ENCODE results near the gene ELOVL3.

ELOVL3 gene

GRCh38 chr10:102261842-102262241 lies 35.7 kb downstream of the ELOVL3 start:
- Histone ChIP-seq H3K9ac (ENCODE audit: low read depth, low read length) (no peak overlapping the region), H3K27ac (ENCODE audit: low read length) (no peak overlapping the region), H3K27me3 (ENCODE audit: insufficient read depth, low read length) (no peaks in the 10 kb centered on the region), H3K4me3 (ENCODE audit: low read length) (no peak overlapping the region), H3K4me1 (ENCODE audit: insufficient read depth, low read length) (no peaks in the 10 kb centered on the region), H3K9me3 (ENCODE audit: insufficient read depth, low read depth, low read length) (no peaks in the 10 kb centered on the region), H3K36me3 (ENCODE audit: insufficient read depth, low read depth, low read length) (peaks cover 24% of the 10 kb centered on the region)

DNA sequence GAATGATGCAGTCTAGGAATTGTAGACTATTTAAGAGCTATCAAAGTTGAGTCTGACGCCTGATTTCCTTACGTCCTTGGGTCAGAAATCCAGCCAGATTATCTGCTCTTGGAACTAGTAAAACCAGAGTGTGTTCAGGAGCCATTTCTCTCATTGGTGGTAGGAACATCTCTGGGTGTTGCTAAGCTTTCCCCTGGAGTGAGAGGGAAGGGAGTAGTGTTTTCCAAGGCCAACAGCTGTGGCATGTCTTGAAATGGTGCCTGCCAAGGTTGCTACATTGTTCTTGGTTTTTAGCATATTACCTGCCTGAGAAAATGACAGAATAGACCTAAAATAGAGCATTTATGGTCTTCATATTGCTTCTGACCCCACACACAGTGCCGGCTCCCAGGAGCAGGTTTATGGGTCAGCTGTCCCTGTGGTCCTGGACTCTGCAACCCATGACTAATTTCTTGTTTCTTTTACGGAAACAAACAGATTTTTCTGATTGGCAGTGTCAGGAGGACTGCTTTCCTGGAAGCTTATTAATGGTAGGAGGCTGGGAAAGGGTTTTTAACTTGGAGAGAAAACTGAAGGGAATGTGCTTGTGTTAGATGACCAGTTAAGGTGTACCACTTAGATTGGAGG lies 36.8 kb downstream of the ELOVL3 start:
- Histone ChIP-seq H3K27ac (ENCODE audit: low read length) (no peak overlapping the region), H3K4me1 (ENCODE audit: insufficient read depth, low read length) (no peaks in the 10 kb centered on the region), H3K4me3 (ENCODE audit: low read length) (no peak overlapping the region), H3K27me3 (ENCODE audit: insufficient read depth, low read length) (no peaks in the 10 kb centered on the region), H3K9ac (ENCODE audit: low read depth, low read length) (no peak overlapping the region), H3K9me3 (ENCODE audit: insufficient read depth, low read depth, low read length) (no peaks in the 10 kb centered on the region), H3K36me3 (ENCODE audit: insufficient read depth, low read depth, low read length) (peaks cover 24% of the 10 kb centered on the region)

- no peak overlapping the region for H3K27ac ChIP-seq (ENCODE audit: low read length)
- no peaks in the 10 kb centered on the region for H3K9me3 ChIP-seq (ENCODE audit: insufficient read depth, low read depth, low read length)
- no peaks in the 10 kb centered on the region for H3K4me1 ChIP-seq (ENCODE audit: insufficient read depth, low read length)
- H3K36me3 ChIP-seq (ENCODE audit: insufficient read depth, low read depth, low read length) = peaks cover 22% of the 10 kb centered on the region
- no peak overlapping the region for H3K4me3 ChIP-seq (ENCODE audit: low read length)
- no peak overlapping the region for H3K9ac ChIP-seq (ENCODE audit: low read depth, low read length)
- no peaks in the 10 kb centered on the region for H3K27me3 ChIP-seq (ENCODE audit: insufficient read depth, low read length)
Measured at GRCh38 chr10:102264371-102264770, 38.3 kb downstream of the ELOVL3 start.

DNA sequence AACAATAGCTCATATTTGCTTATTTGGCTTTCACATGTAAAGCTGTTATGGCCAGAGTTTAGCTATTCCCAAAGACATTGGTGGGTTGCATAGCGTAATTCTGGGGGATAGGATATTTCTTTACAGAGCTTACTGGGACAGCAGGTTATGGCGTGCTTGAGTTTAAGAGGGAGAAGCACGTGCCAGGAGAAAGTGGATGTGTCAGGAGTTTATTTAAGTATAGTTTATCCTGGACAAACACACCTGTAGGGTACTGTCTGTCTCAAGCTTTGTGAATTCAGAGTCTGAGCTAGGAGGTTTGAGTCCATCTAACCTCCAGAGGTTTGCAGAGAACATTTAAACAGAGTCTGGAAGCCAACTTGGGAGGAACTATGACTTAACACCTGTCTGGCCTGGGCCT lies 40.6 kb downstream of the ELOVL3 start:
- Histone ChIP-seq H3K27ac (ENCODE audit: low read length) (no peak overlapping the region), H3K36me3 (ENCODE audit: insufficient read depth, low read depth, low read length) (peaks cover 7% of the 10 kb centered on the region; the same call in 1 of the 2 replicates), H3K27me3 (ENCODE audit: insufficient read depth, low read length) (no peaks in the 10 kb centered on the region)

DNA sequence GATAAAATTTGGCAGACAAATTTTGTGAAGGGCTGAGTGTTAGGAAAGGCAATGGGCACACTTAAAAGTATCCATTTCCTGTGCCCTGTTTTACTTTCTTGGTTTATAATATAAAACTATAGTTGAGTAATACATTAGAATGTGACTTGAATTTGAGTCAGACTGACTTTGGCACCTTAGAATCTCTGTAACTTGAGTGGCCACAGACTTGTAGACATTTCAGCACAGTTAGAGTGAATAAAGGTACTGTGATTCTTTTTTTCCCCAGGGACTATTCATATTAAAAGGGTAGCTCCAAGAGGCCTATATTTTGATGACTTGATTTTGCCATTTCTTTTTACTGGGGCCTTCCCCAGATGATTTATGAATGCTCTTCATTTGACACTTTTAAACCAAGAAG lies 41.6 kb downstream of the ELOVL3 start:
- Histone ChIP-seq H3K9ac (ENCODE audit: low read depth, low read length) (no peak overlapping the region), H3K4me3 (ENCODE audit: low read length) (no peak overlapping the region), H3K36me3 (ENCODE audit: insufficient read depth, low read depth, low read length) (no peaks in the 10 kb centered on the region), H3K27me3 (ENCODE audit: insufficient read depth, low read length) (no peaks in the 10 kb centered on the region), H3K9me3 (ENCODE audit: insufficient read depth, low read depth, low read length) (no peaks in the 10 kb centered on the region), H3K27ac (ENCODE audit: low read length) (no peak overlapping the region), H3K4me1 (ENCODE audit: insufficient read depth, low read length) (no peaks in the 10 kb centered on the region)

More for the DNA sequence above, 40.6 kb downstream of the ELOVL3 start:
- no peak overlapping the region for H3K4me3 ChIP-seq (ENCODE audit: low read length)
- no peak overlapping the region for H3K9ac ChIP-seq (ENCODE audit: low read depth, low read length)
- no peaks in the 10 kb centered on the region for H3K4me1 ChIP-seq (ENCODE audit: insufficient read depth, low read length)
- no peaks in the 10 kb centered on the region for H3K9me3 ChIP-seq (ENCODE audit: insufficient read depth, low read depth, low read length)

GRCh38 chr10:102268375-102268888 lies 42.3 kb downstream of the ELOVL3 start:
- Histone ChIP-seq H3K9ac (ENCODE audit: low read depth, low read length) (no peak overlapping the region), H3K9me3 (ENCODE audit: insufficient read depth, low read depth, low read length) (no peaks in the 10 kb centered on the region), H3K27ac (ENCODE audit: low read length) (no peak overlapping the region), H3K36me3 (ENCODE audit: insufficient read depth, low read depth, low read length) (no peaks in the 10 kb centered on the region), H3K27me3 (ENCODE audit: insufficient read depth, low read length) (no peaks in the 10 kb centered on the region), H3K4me1 (ENCODE audit: insufficient read depth, low read length) (no peaks in the 10 kb centered on the region), H3K4me3 (ENCODE audit: low read length) (no peak overlapping the region)

GRCh38 chr10:102269017-102269416 lies 42.9 kb downstream of the ELOVL3 start:
- no peaks in the 10 kb centered on the region for H3K27me3 ChIP-seq (ENCODE audit: insufficient read depth, low read length)
- H3K4me1 ChIP-seq (ENCODE audit: insufficient read depth, low read length) = no peaks in the 10 kb centered on the region
- H3K9ac ChIP-seq (ENCODE audit: low read depth, low read length) = no peak overlapping the region
- no peaks in the 10 kb centered on the region for H3K36me3 ChIP-seq (ENCODE audit: insufficient read depth, low read depth, low read length)
- no peak overlapping the region for H3K4me3 ChIP-seq (ENCODE audit: low read length)
- H3K27ac ChIP-seq (ENCODE audit: low read length) = no peak overlapping the region
- no peaks in the 10 kb centered on the region for H3K9me3 ChIP-seq (ENCODE audit: insufficient read depth, low read depth, low read length)

DNA sequence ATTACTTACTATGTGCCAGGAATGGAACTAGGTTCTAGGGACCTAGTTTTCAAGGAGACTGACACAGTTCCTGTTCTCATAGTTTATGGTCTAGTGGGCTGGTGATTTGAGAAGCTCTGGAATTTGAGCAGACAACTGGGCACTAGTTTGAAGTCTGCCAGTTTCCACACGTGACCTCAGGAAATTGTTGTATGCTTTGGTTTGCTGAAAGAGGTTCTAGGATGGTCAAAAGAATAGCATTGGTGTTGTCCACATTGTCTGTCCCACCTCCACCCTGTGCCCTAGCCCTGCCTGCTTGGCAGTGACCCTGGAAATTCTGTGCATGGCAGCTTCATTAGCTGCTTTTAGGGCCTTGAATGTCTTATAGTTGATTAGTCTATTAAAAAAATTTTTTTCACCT lies 48.0 kb downstream of the ELOVL3 start:
- no peaks in the 10 kb centered on the region for H3K9me3 ChIP-seq (ENCODE audit: insufficient read depth, low read depth, low read length)
- H3K4me3 ChIP-seq (ENCODE audit: low read length) = no peak overlapping the region
- H3K27me3 ChIP-seq (ENCODE audit: insufficient read depth, low read length) = no peaks in the 10 kb centered on the region
- no peak overlapping the region for H3K9ac ChIP-seq (ENCODE audit: low read depth, low read length)
- no peak overlapping the region for H3K27ac ChIP-seq (ENCODE audit: low read length)
- H3K4me1 ChIP-seq (ENCODE audit: insufficient read depth, low read length) = no peaks in the 10 kb centered on the region
- no peaks in the 10 kb centered on the region for H3K36me3 ChIP-seq (ENCODE audit: insufficient read depth, low read depth, low read length)

- no peak overlapping the region for H3K27ac ChIP-seq (ENCODE audit: low read length)
- H3K9me3 ChIP-seq (ENCODE audit: insufficient read depth, low read depth, low read length) = no peaks in the 10 kb centered on the region
- H3K4me3 ChIP-seq (ENCODE audit: low read length) = no peak overlapping the region
- no peaks in the 10 kb centered on the region for H3K36me3 ChIP-seq (ENCODE audit: insufficient read depth, low read depth, low read length)
- H3K4me1 ChIP-seq (ENCODE audit: insufficient read depth, low read length) = no peaks in the 10 kb centered on the region
- H3K9ac ChIP-seq (ENCODE audit: low read depth, low read length) = no peak overlapping the region
- no peaks in the 10 kb centered on the region for H3K27me3 ChIP-seq (ENCODE audit: insufficient read depth, low read length)
Measured at GRCh38 chr10:102275343-102275742, 49.2 kb downstream of the ELOVL3 start.

DNA sequence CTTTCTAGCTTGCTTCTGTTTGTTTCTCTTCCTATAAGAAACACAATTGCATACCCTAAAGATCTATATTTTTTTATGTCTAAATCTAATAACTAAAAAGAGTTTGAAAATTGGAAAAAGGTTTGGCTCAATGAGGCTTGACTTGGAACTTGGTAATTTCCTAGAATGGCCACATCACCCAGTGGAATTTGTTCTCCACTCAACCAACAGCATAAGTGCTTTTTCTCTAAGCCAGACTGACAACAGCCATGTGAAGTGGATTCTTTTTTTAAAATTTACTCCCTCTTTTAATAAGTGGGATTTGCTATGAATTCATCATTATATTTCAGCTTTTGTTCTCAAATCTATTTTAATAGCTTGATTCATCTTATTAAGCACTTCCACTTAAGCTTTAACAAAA lies 53.0 kb downstream of the ELOVL3 start:
- H3K27ac ChIP-seq (ENCODE audit: low read length) = no peak overlapping the region
- no peaks in the 10 kb centered on the region for H3K4me1 ChIP-seq (ENCODE audit: insufficient read depth, low read length)
- H3K4me3 ChIP-seq (ENCODE audit: low read length) = no peak overlapping the region
- H3K9ac ChIP-seq (ENCODE audit: low read depth, low read length) = no peak overlapping the region
- H3K9me3 ChIP-seq (ENCODE audit: insufficient read depth, low read depth, low read length) = no peaks in the 10 kb centered on the region
- no peaks in the 10 kb centered on the region for H3K36me3 ChIP-seq (ENCODE audit: insufficient read depth, low read depth, low read length)
- no peaks in the 10 kb centered on the region for H3K27me3 ChIP-seq (ENCODE audit: insufficient read depth, low read length)

Data from iPS-20b (cell line).